Measurements from ENCODE around the gene NEMP1.

The NEMP1 gene

DNA sequence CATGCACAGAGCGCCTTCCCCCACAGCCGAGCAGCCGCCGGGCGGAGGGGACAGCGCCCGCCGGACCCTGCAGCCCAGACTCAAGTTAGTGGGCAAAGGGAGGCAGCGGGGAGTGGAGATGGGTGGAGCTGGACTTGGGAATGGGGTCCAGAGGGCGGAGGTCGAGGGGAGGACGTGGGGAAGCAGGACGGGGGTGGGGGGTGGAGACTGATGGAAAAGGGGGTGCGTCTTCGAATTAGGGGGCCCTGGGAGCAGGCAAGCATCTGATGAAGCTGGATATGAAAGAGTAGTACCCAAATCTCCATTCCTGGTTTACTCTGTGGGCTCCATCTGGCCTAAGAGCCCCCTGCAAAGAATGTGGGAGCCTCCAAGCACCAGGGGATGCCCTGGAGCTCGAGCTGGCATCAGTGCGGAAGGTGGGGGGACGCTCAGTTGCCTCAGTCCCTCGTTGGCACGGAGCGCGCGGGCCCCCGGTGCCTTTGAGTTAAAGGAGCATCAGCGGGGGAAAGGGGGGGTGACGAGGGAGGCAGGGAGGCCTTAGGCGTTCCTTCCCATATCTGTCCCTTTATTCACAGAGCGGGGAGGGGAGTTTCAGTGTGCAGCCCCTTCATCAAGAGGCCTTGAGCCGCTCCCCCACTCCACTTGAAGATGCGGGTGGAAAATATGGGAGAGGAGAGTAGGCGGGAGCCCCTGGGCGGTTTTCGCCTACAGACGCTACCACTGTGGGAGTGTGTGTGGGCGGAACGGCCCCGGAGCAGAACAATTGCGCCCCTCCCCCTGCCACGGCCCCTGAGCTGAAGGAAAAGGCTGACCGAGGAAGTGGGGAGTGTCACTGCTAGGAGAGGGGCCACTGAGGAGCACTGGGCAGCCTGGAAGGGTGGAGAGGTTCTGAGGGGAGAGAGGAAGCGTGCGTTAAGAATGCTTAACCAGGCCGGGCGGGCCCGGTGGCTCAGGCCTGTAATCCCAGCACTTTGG lies 11.0 kb upstream of the NEMP1 start:
- H3K4me1 Mint-ChIP-seq: peaks cover 66% of the 10 kb centered on the region
- H3K27me3 Mint-ChIP-seq (ENCODE audit: low read depth): no peaks in the 10 kb centered on the region
- H3K4me3 Mint-ChIP-seq: peak overlapping the region; percentile 92 to 98 (median 98)
- H3K27ac Mint-ChIP-seq: peak overlapping the region; percentile 85 to 100 (median 92)
- H3K36me3 Mint-ChIP-seq (ENCODE audit: low read depth): peaks cover 36% of the 10 kb centered on the region
- TF ChIP-seq, protein P1, sequence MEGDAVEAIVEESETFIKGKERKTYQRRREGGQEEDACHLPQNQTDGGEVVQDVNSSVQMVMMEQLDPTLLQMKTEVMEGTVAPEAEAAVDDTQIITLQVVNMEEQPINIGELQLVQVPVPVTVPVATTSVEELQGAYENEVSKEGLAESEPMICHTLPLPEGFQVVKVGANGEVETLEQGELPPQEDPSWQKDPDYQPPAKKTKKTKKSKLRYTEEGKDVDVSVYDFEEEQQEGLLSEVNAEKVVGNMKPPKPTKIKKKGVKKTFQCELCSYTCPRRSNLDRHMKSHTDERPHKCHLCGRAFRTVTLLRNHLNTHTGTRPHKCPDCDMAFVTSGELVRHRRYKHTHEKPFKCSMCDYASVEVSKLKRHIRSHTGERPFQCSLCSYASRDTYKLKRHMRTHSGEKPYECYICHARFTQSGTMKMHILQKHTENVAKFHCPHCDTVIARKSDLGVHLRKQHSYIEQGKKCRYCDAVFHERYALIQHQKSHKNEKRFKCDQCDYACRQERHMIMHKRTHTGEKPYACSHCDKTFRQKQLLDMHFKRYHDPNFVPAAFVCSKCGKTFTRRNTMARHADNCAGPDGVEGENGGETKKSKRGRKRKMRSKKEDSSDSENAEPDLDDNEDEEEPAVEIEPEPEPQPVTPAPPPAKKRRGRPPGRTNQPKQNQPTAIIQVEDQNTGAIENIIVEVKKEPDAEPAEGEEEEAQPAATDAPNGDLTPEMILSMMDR (IDR thresholded peaks at IDR 0.05; ENCODE audit: unreplicated experiment in 3 of 3): no peak
- no peaks in the 10 kb centered on the region for H3K9me3 Mint-ChIP-seq

DNA sequence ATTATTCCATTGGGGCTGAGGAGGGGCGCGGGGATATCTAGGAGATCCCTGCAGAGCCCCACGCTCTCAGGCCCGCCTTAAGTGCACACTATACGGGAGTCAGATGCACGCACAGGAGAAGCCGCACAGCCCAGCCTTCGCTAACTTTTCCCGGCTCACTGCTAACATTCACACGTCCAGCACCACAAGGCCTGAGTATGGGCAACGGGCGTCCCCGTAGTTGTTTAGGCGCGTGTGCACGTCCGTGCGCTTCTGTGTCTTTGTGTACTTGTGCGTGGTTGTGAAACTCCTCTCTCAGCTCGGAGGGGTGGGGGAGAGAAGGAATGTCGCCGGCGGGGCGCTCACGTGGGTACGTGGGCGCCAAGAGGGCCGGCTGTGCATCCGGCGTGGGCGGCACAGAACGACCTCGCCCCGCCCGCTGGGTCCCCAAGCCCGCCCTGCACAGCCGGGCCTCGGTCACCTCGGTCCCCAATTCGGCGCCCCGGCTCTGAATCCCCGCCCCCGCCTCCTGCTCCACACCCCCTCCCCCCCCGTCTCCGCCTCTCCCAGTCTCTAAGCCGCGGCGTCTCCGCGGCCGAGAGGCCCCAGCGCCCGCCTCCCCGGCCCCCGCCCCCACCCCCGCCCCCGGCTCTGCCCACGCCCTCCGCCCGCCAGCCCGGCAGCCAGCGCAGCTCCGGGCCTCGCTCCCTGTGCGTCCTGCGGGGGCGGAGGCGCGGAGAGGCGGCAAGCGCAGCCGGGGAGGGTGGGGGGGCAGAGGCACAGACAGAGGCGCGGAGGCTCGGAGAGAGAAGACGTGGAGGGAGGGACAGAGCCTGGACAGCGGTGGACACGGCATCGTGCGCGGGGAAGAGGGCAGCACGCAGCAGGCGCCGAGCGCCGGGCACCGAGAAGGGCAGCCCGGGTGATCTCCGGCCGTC lies 10.0 kb upstream of the NEMP1 start, which contains the start of gene NAB2:
TSS of gene NAB2 (plus strand) at position 761 of the 917 bp plus-strand sequence. CDS start 158 bp downstream, outside the sequence.
- no peaks in the 10 kb centered on the region for H3K9me3 Mint-ChIP-seq
- peak within 1 kb of the TSS; percentile 92 to 98 (median 98) for H3K4me3 Mint-ChIP-seq
- TF ChIP-seq, protein P1 (IDR thresholded peaks at IDR 0.05; ENCODE audit: unreplicated experiment in 3 of 3): no peak
- H3K36me3 Mint-ChIP-seq (ENCODE audit: low read depth): peaks cover 26% of the 10 kb centered on the region
- peak within 1 kb of the TSS; percentile 100 for H3K27ac Mint-ChIP-seq
- H3K4me1 Mint-ChIP-seq: peaks cover 60% of the 10 kb centered on the region
- no peaks in the 10 kb centered on the region for H3K27me3 Mint-ChIP-seq (ENCODE audit: low read depth)

DNA sequence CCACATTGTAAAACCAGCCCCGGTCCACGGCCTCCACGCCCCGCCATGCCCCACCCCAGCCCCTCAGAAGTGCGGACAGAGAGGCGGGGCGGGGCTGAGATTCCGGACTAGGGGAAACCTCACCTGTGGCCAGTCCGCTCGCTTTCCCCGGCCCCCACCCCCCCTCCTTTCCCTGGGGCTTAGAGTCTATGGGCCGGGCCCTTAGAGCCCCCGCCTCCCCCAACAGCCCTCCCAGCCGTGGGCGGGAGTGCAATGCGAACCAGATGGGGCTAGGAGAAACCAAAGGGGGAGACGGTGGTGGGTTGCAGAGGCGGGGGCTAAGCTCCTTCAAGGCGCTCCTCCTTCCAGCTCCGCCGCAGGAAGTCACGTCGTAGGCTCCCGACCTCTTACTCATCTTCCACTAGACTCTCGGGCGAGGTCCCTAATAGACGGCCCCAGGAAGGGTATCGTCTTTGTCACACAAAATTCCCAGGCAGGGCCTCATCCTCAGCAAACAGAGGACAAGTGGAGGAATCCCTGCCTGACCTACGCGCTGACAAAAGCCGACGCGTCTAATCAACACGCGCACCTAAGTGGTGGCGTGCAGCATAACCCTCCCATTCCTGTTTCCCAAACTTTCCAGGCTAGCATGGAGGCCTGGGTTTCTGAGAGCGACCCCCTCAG lies 9.2 kb upstream of the NEMP1 start:
- Mint-ChIP-seq H3K36me3 (ENCODE audit: low read depth) (peaks cover 23% of the 10 kb centered on the region), H3K27me3 (ENCODE audit: low read depth) (no peaks in the 10 kb centered on the region), H3K4me1 (peaks cover 60% of the 10 kb centered on the region), H3K27ac (peak overlapping the region; percentile 100), H3K9me3 (no peaks in the 10 kb centered on the region), H3K4me3 (peak overlapping the region; percentile 87 to 98 (median 88))
- TF ChIP-seq, protein P1 (IDR thresholded peaks at IDR 0.05; ENCODE audit: unreplicated experiment in 3 of 3): no peak

DNA sequence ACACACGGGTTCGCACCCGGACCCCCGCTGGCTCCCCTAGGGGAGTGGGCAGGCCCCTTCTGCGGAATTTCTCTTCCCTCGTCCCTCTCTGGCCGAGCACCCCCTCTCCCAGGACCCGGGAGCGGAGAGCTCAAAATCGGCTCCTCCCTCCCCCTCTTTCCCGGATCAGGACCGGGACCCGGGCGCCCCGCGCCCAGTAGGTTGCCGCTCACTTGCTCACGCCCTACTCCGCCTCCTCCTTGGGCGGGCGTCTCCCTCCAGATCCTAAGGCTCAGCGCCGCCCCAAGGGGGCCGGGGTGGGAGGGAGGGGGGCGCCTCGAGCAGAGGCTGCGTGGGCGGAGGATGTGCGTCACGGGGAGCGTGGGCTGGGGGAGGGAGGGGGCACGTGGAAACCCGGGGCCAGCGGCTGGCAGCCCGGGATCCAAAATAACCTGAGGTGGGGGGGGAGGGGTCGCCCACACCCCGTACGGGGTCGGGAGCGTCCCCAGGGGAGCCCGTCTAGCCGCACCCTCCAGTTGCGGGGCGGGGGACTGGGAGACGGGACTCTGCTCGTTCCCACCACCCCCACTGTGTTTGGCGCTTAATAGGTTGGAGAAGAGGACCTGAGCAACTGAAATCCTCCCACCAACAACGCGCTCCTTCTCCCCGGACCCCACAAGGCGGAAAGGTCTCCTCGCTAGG lies 8.6 kb upstream of the NEMP1 start:
- TF ChIP-seq, protein P1 (IDR thresholded peaks at IDR 0.05; ENCODE audit: unreplicated experiment in 3 of 3): no peak
- H3K9me3 Mint-ChIP-seq: no peaks in the 10 kb centered on the region

DNA sequence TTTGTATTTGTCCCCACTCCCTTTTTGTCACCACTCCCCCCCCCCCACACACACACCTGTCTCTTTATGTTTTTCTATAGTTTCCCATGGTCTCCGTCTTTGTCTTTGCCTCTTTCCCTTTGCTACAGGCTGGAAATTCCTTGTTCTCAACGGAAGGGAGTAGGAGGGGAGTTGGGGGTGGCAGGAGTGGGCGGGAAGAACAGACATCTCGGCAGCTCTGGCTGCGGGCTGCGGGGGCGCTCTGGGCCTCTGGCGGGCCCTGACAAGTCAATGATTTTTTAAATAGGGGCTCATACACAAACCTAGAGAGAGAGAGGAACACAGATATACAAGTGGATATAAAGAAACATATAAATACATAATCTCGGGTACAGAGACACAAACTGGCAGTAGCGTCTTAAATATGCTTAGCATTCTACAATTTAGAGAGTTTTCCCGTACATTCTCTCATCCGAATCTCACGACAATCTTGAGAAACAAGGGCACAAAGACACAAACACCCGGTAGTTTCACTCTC lies 8.0 kb upstream of the NEMP1 start:
- TF ChIP-seq, protein P1 (IDR thresholded peaks at IDR 0.05; ENCODE audit: unreplicated experiment in 3 of 3): peak; percentile 34 to 46 (median 36)
- peaks cover 47% of the 10 kb centered on the region for H3K4me1 Mint-ChIP-seq
- H3K27ac Mint-ChIP-seq: peak overlapping the region; percentile 99 to 100 (median 100)
- no peaks in the 10 kb centered on the region for H3K9me3 Mint-ChIP-seq
- peak overlapping the region; percentile 87 to 91 (median 91) for H3K4me3 Mint-ChIP-seq
- no peaks in the 10 kb centered on the region for H3K27me3 Mint-ChIP-seq (ENCODE audit: low read depth)
- peaks cover 13% of the 10 kb centered on the region for H3K36me3 Mint-ChIP-seq (ENCODE audit: low read depth)

More for the DNA sequence above, 8.6 kb upstream of the NEMP1 start:
- H3K4me3 Mint-ChIP-seq: peak overlapping the region; percentile 87 to 98 (median 91)
- H3K27ac Mint-ChIP-seq: peak overlapping the region; percentile 100
- H3K27me3 Mint-ChIP-seq (ENCODE audit: low read depth): no peaks in the 10 kb centered on the region
- H3K4me1 Mint-ChIP-seq: peaks cover 53% of the 10 kb centered on the region
- peaks cover 16% of the 10 kb centered on the region for H3K36me3 Mint-ChIP-seq (ENCODE audit: low read depth)
